Measurements from ENCODE around the gene RIT2. TPM values are rescaled to one million over a fixed set of nuclear protein-coding genes. Genes with fewer than 3 reads are reported as not detected.

The RIT2 gene
- total RNA-seq, 4 donors from 2014 or later: not detected

DNA sequence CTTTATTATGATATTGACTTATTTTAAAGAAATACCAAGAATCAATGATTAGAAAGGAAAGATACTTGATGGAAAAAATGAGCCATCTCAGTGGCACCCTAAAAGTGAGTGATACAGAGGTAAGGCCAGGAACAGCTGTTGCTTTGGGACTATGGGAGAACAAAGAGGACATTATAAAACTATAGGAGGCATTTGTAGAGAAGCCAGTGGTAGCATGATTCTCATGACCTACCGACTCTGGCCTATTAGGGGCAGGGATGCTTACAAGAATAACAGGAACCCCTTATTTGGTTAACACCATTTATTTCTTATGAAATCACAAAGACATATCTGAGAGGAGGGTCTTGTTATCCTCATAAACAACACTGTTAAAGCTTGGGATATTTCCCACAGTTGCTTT is 162.2 kb downstream of the RIT2 start:
- Histone ChIP-seq H3K4me3 (no peak overlapping the region), H3K27me3 (no peaks in the 10 kb centered on the region), H3K4me1 (no peaks in the 10 kb centered on the region), H3K36me3 (no peaks in the 10 kb centered on the region), H3K27ac (no peak overlapping the region), H3K9me3 (no peaks in the 10 kb centered on the region)
- WGBS, 2 donors (ENCODE audit: low coverage in 1 of 2): 88 to 89% methylated on average over 1 of the region's 1 CpG
- TF ChIP-seq, protein P1, sequence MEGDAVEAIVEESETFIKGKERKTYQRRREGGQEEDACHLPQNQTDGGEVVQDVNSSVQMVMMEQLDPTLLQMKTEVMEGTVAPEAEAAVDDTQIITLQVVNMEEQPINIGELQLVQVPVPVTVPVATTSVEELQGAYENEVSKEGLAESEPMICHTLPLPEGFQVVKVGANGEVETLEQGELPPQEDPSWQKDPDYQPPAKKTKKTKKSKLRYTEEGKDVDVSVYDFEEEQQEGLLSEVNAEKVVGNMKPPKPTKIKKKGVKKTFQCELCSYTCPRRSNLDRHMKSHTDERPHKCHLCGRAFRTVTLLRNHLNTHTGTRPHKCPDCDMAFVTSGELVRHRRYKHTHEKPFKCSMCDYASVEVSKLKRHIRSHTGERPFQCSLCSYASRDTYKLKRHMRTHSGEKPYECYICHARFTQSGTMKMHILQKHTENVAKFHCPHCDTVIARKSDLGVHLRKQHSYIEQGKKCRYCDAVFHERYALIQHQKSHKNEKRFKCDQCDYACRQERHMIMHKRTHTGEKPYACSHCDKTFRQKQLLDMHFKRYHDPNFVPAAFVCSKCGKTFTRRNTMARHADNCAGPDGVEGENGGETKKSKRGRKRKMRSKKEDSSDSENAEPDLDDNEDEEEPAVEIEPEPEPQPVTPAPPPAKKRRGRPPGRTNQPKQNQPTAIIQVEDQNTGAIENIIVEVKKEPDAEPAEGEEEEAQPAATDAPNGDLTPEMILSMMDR (IDR thresholded peaks at IDR 0.05): no peak
- TF ChIP-seq POLR2A (IDR thresholded peaks at IDR 0.05): no peak
- TF ChIP-seq EP300 (IDR thresholded peaks at IDR 0.05): no peak
- no peak for TF ChIP-seq POLR2AphosphoS5 (IDR thresholded peaks at IDR 0.05)
- no peak for ATAC-seq

DNA sequence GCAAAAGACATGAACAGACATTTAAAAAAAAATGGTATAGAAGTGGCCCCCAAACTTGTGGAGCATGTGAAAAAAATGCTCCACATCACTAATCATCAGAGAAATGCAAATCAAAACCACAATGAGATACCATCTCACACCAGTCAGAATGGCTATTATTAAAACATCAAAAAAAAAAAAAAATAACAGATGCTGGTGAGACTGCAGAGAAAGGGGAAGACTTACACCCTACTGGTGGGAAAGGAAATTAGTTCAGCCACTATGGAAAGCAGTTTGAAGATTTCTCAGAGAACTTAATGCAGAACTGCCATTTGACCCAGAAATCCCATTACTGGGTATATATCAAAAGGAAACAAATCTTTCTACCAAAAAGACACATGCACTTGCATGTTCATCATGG is 164.8 kb downstream of the RIT2 start:
- H3K27ac ChIP-seq: no peak overlapping the region
- no peaks in the 10 kb centered on the region for H3K4me1 ChIP-seq
- ATAC-seq: no peak
- H3K36me3 ChIP-seq: no peaks in the 10 kb centered on the region
- H3K27me3 ChIP-seq: no peaks in the 10 kb centered on the region
- no peak overlapping the region for H3K4me3 ChIP-seq
- H3K9me3 ChIP-seq: no peaks in the 10 kb centered on the region
- TF ChIP-seq EP300 (IDR thresholded peaks at IDR 0.05) (no peak), POLR2AphosphoS5 (IDR thresholded peaks at IDR 0.05) (no peak), POLR2A (IDR thresholded peaks at IDR 0.05) (no peak)
- TF ChIP-seq, protein P1 (IDR thresholded peaks at IDR 0.05): no peak

DNA sequence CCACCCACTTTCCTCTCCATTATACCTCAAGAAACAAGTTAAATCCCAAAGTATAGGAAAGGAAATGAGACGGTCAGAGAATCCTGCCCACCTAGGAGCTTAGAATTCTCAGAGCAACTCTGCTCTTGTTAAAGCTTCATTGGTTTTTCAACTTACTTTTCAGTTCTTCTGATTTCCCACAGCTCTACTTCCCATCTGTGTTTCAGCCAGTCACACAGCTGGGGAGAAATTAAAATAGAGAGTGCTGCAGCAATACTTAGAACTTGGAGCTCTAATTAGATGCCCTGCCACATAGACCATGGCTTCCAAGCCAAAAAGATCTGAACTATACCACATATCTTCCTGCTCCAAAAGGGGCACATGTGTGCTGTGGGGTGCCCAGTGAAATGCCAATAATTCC is 166.7 kb downstream of the RIT2 start:
- no peak for ATAC-seq
- TF ChIP-seq POLR2A (IDR thresholded peaks at IDR 0.05) (no peak), EP300 (IDR thresholded peaks at IDR 0.05) (no peak), POLR2AphosphoS5 (IDR thresholded peaks at IDR 0.05) (no peak)
- TF ChIP-seq, protein P1 (IDR thresholded peaks at IDR 0.05): no peak
- 71 to 75% methylated on average over 1 of the region's 1 CpG for WGBS, 2 donors (ENCODE audit: low coverage in 1 of 2)
- H3K27me3 ChIP-seq: no peaks in the 10 kb centered on the region
- no peaks in the 10 kb centered on the region for H3K9me3 ChIP-seq
- no peaks in the 10 kb centered on the region for H3K4me1 ChIP-seq
- no peaks in the 10 kb centered on the region for H3K36me3 ChIP-seq
- H3K27ac ChIP-seq: no peak overlapping the region
- no peak overlapping the region for H3K4me3 ChIP-seq

DNA sequence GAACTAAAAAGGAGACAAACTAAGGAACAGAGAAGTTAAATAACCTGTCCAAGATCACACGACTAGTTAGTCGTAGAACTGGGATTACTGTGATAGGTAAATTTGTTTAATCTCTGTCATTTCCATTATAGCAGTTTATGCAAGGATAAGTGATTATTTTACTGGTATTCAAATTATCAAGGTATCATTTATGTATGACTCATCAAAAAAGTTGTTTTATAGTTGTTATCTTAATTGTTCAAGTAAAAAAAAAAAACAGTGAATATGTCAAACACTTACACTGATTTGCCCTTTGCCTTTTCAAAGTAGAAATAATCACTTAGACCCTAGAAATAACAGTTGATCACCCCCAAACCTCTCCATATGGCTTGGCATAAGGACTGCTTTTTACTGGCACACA is 173.6 kb downstream of the RIT2 start:
- H3K4me1 ChIP-seq: no peaks in the 10 kb centered on the region
- TF ChIP-seq POLR2AphosphoS5 (IDR thresholded peaks at IDR 0.05): no peak
- no peak for TF ChIP-seq POLR2A (IDR thresholded peaks at IDR 0.05)
- no peaks in the 10 kb centered on the region for H3K27me3 ChIP-seq
- no peak overlapping the region for H3K27ac ChIP-seq
- no peaks in the 10 kb centered on the region for H3K36me3 ChIP-seq
- 47 to 68% methylated on average over 2 of the region's 2 CpGs for WGBS, 2 donors (ENCODE audit: low coverage in 1 of 2)
- no peaks in the 10 kb centered on the region for H3K9me3 ChIP-seq
- H3K4me3 ChIP-seq: no peak overlapping the region
- no peak for ATAC-seq

DNA sequence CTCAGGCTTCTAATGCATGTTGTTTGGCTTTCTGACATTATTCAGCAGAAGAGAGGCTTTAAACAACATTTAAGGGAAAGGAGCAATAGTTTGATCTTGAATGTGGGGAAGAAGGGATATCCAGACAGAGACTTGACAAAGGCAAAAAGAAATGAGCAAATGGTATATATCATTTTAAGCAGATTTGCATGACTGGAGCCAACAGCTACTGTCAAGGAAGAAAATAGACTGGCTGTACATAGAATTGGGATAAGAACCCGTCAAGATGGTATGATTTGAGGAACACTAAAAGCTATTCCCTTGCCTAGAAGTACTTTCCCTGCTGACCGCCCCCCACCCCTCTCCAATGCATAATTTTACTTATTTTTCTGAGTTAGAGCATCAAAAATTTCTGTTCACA is 174.5 kb downstream of the RIT2 start:
- TF ChIP-seq, protein P1 (IDR thresholded peaks at IDR 0.05): no peak
- TF ChIP-seq POLR2AphosphoS5 (IDR thresholded peaks at IDR 0.05): no peak
- no peak for TF ChIP-seq POLR2A (IDR thresholded peaks at IDR 0.05)
- TF ChIP-seq EP300 (IDR thresholded peaks at IDR 0.05): no peak
- WGBS, 2 donors (ENCODE audit: low coverage in 1 of 2): 35 to 70% methylated on average over 2 of the region's 2 CpGs
- Histone ChIP-seq H3K4me1 (no peaks in the 10 kb centered on the region), H3K27me3 (no peaks in the 10 kb centered on the region), H3K27ac (no peak overlapping the region), H3K9me3 (no peaks in the 10 kb centered on the region), H3K36me3 (no peaks in the 10 kb centered on the region), H3K4me3 (no peak overlapping the region)
- ATAC-seq: no peak
